HepG2 (cell line): ENCODE measurements around the gene FBRSL1. TPM values are rescaled to one million over a fixed set of nuclear protein-coding genes. Genes with fewer than 3 reads are reported as not detected.

Source experiments
- ATAC-seq: fragments of 200-7000 bp; cut with Tn5 transposase; 3 replicates; pipeline ENCODE4 v1.9.1; 2020; ENCODE audit warnings: mild to moderate bottlenecking, moderate library complexity
- BruUV-seq: library from RNA; stranded (reverse); fragments of 400-500 nt; replicated peaks from 2 replicates; lab custom pipeline; 2021; lab: Mats Ljungman, UMichigan
- CTCF ChIA-PET: fragments of 300-600 bp; formaldehyde crosslinking; extraction: SDS; loops from one replicate; lab custom pipeline; 2021; ENCODE audit warnings: low total read pairs, inconsistent platforms, low intra/inter-chr PET ratio; lab: Yijun Ruan, JAX
- POLR2A ChIA-PET: fragments of 350-600 bp; sonication (Branson Sonifier 250); formaldehyde crosslinking; loops from one replicate; lab custom pipeline; 2020; ENCODE audit warnings: antibody characterized with exemption, inconsistent platforms; lab: Yijun Ruan, JAX
- DNase-seq: peaks from one replicate; pipeline ENCODE4 v3.0.0-alpha.2; 2015; ENCODE audit warnings: low spot score
- FAIRE-seq: peaks from 3 replicates; lab custom pipeline; 2011; peaks lifted over from hg19 to GRCh38; lab: Jason Lieb, UNC
- H2AFZ ChIP-seq: one replicate; pipeline ENCODE4 v1.6.1; 2011; ENCODE audit warnings: low read length, inconsistent platforms
- H3K27ac ChIP-seq: fragments of 300-600 bp; 3 replicates; pipeline ENCODE4 v1.8.0; 2011; ENCODE audit warnings: mixed run types, mild to moderate bottlenecking, mixed read lengths, low read length, inconsistent platforms; ENCODE audit not compliant: insufficient read depth; ENCODE audit errors: extremely low read length
- H3K27me3 ChIP-seq, 2 experiments: fragments of 200-600 bp in 1 of 2; 2 replicates in 1 of 2; 3 replicates in 1 of 2; pipeline versions ENCODE4 v1.6.0 to v1.8.0; 2011; ENCODE audit warnings: low read length in 2 of 2, mild to moderate bottlenecking in 2 of 2, moderate library complexity in 2 of 2, inconsistent platforms in 1 of 2; ENCODE audit not compliant: insufficient read depth in 2 of 2, control insufficient read depth in 1 of 2
- H3K36me3 ChIP-seq, 2 experiments: fragments of 200-600 bp in 1 of 2; replicated peaks in 1 of 2; 2 replicates in 1 of 2; 3 replicates in 1 of 2; pipeline versions ENCODE4 v1.5.1 to v1.8.0; 2011; ENCODE audit warnings: low read length in 2 of 2, inconsistent platforms in 1 of 2; ENCODE audit not compliant: insufficient read depth in 2 of 2, control insufficient read depth in 1 of 2
- H3K4me1 ChIP-seq: 2 replicates; pipeline ENCODE4 v1.5.1; 2012; ENCODE audit warnings: low read length, inconsistent platforms; ENCODE audit not compliant: insufficient read depth
- H3K4me2 ChIP-seq: 2 replicates; pipeline ENCODE4 v1.6.0; 2011; ENCODE audit warnings: low read depth, low read length, inconsistent platforms
- H3K4me3 ChIP-seq, 3 experiments: fragments of 200-600 bp in 1 of 3; sonication (generic), shearing (Covaris generic) in 1 of 3; replicated peaks in 1 of 3; 2 replicates each; pipeline ENCODE4 v1.5.1; 2011 to 2016; ENCODE audit warnings: low read length in 3 of 3, inconsistent platforms in 2 of 3, low read depth in 2 of 3, mild to moderate bottlenecking in 2 of 3, control low read depth in 1 of 3, mixed read lengths in 1 of 3; ENCODE audit not compliant: insufficient read depth in 1 of 3
- H3K79me2 ChIP-seq: one replicate; pipeline ENCODE4 v1.6.1; 2011; ENCODE audit warnings: low read length, inconsistent platforms; ENCODE audit not compliant: insufficient read depth
- H3K9ac ChIP-seq: 2 replicates; pipeline ENCODE4 v1.6.0; 2011; ENCODE audit warnings: mild to moderate bottlenecking, low read depth, low read length, inconsistent platforms; ENCODE audit not compliant: insufficient read depth
- H3K9me3 ChIP-seq: 2 replicates; pipeline ENCODE4 v1.5.1; 2012; ENCODE audit warnings: mild to moderate bottlenecking, low read length
- H4K20me1 ChIP-seq: 2 replicates; pipeline ENCODE4 v1.6.0; 2011; ENCODE audit warnings: inconsistent platforms, mild to moderate bottlenecking, low read length, moderate library complexity; ENCODE audit not compliant: insufficient read depth
- MTF2 ChIP-seq: sonication (generic); formaldehyde crosslinking; IDR thresholded peaks from 2 replicates; pipeline ENCODE4 v1.5.0; 2020; ENCODE audit warnings: missing genetic modification reagents, borderline replicate concordance
- ONECUT2 ChIP-seq: sonication (generic); formaldehyde crosslinking; IDR thresholded peaks from 2 replicates; pipeline ENCODE4 v1.4.0; 2020; ENCODE audit warnings: missing genetic modification reagents
- PHF20 ChIP-seq: sonication (generic); formaldehyde crosslinking; IDR thresholded peaks from 2 replicates; pipeline ENCODE4 v1.5.0; 2020; ENCODE audit warnings: mild to moderate bottlenecking, missing genetic modification reagents
- RBFOX2 ChIP-seq: fragments of 200-400 bp; formaldehyde crosslinking; IDR thresholded peaks from 2 replicates; pipeline ENCODE4 v1.6.1; 2017; ENCODE audit warnings: low read depth, mild to moderate bottlenecking, low read length
- ZNF768 ChIP-seq: sonication (generic); formaldehyde crosslinking; IDR thresholded peaks from 2 replicates; pipeline ENCODE4 v1.4.0; 2020; ENCODE audit warnings: missing genetic modification reagents
- WGBS: methylation state at CpG from one replicate; pipeline ENCODE4 v1.1.6; 2017; ENCODE audit warnings: low lambda C conversion rate; 5-methylcytosine and 5-hydroxymethylcytosine counted together
- in situ Hi-C: cut with HindIII; loops from 2 replicates; pipeline ENCODE4 v1.10.0; 2017; ENCODE audit warnings: low pct_unique_long_range_greater_than_20kb; ENCODE audit not compliant: extremely low pct_ligation_motif_present
- intact Hi-C: fragments of 100-400 bp; cut with micrococcal nuclease; formaldehyde crosslinking; loops from one replicate; pipeline ENCODE4 v1.10.0; 2022; ENCODE audit not compliant: unreplicated experiment
- polyA plus RNA-seq, 8 experiments: library from polyadenylated mRNA; depleted of rRNA in 3 of 8; stranded (reverse) in 7 of 8; unstranded in 1 of 8; fragments of >200 nt; fragmentation: Illumina TruSeq in 4 of 8; extraction: Trizol in 4 of 8; gene quantifications; 2 replicates each; pipeline versions ENCODE4 v1.2.1 to v1.2.3, GENCODE V29; 2011 to 2016; ENCODE audit warnings: low read depth in 4 of 8, missing spikeins in 1 of 8, mixed read lengths in 1 of 8; ENCODE audit not compliant: insufficient read depth in 1 of 8
- total RNA-seq, 5 experiments: library from RNA; depleted of rRNA; stranded (reverse); fragments of >200 nt; fragmentation: Illumina TruSeq; extraction: Trizol; gene quantifications; 2 replicates each; pipeline ENCODE4 v1.2.3, GENCODE V29; 2016; ENCODE audit warnings: low read depth in 1 of 5
- TF ChIP-seq, protein P1 (sequence below): sonication (generic); formaldehyde crosslinking; IDR thresholded peaks from 2 replicates; pipeline ENCODE4 v1.5.0; 2020; ENCODE audit warnings: missing genetic modification reagents
- TF ChIP-seq, protein P2 (sequence below): sonication (generic); formaldehyde crosslinking; IDR thresholded peaks from 2 replicates; pipeline ENCODE4 v1.4.0; 2020; ENCODE audit warnings: mild to moderate bottlenecking, missing genetic modification reagents
- TF ChIP-seq, protein P3 (sequence below): sonication (generic); formaldehyde crosslinking; IDR thresholded peaks from 2 replicates; pipeline ENCODE4 v1.5.1; 2020; ENCODE audit warnings: mild to moderate bottlenecking, missing genetic modification reagents, moderate library complexity

Gene FBRSL1
- total and polyA plus RNA-seq, 2 of the 13 experiments (the other 11 are each of a cell fraction or from before 2014, with no cell fraction given) = 3.6 to 7.9 TPM

DNA sequence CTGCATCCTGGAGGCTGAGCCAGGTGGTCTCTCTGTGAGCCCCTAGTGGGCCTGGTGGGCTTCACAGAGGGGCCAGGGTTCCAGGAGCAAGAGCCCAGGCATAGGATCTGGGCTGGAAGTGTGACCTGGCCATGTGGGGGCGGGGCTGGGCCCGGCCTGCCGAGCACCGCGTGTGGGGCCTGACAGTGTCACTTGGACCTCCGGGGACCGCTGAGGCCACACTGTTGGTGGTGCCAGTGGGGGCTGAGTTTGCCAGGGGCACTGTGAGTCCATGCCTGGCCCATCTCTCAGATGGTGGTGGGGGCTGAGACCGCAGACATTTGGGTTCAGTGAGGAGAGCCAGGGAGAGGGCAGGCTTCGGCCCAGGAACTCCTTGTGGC lies 5.2 kb downstream of the FBRSL1 start:
- Histone ChIP-seq H3K27ac (no peak overlapping the region), H2AFZ (no peak overlapping the region), H3K9me3 (no peaks in the 10 kb centered on the region), H4K20me1 (peaks cover 88% of the 10 kb centered on the region), H3K36me3 (peaks cover 0 to 3% of the 10 kb centered on the region in 2 experiments; a peak in 4 of 5 replicates), H3K4me3 (no peak overlapping the region), H3K9ac (no peak overlapping the region), H3K27me3 (no peaks in the 10 kb centered on the region; a peak in 2 of 5 replicates), H3K4me2 (no peak overlapping the region), H3K79me2 (peaks cover 92% of the 10 kb centered on the region), H3K4me1 (peaks cover 50% of the 10 kb centered on the region)
- in situ Hi-C loops (no loop called here), intact Hi-C loops (no loop called here)
- WGBS = 87% methylated on average over 3 of the region's 9 CpGs
- DNase-seq (no peak), ATAC-seq (no peak), FAIRE-seq (no peak)
- CTCF ChIA-PET = no interaction called here
- POLR2A ChIA-PET = no interaction called here
- BruUV-seq = no TSS peak
- no peak for TF ChIP-seq PHF20 (CRISPR knock-in tag)
- peak; percentile 19; the same call in 1 of the 2 replicates for TF ChIP-seq RBFOX2

DNA sequence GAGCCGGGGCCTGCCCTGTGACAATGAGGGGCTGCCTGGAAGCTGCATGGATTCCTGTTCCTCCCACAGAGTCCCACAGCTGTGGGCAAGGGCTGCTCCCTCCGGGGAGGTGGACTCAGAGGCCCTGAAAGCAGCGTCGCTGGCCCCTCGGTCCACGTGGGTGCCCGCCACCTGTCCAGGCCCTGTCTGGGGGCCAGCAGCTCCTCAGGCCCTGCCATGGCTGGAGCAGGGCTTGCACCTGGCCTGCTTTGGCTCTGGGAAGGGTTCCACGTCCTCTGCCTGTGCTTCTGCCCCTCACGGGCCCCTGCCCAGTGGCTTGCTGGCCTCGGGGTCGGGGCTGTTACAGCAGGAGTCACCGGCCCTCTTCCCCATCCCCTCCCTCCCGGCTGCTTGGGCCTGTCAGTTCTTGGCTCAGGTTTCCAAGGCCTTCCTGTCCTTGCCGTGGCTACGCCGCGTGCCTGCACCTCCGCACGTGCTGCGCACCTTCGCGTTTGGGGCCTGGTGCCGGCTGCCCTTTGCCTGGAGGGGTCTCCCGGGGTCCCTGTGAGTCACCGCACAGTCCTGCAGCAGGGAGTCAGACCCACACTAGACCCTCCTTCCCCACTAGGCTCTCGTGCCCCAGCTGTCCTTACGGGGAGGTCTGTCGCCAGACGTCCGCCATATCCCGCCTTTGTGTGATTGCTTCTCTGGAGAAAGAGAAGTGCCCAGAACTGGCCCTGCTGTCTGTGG lies 5.8 kb downstream of the FBRSL1 start:
- POLR2A ChIA-PET = no interaction called here
- H3K36me3 ChIP-seq = peaks cover 0 to 3% of the 10 kb centered on the region in 2 experiments; a peak in 4 of 5 replicates
- no peaks in the 10 kb centered on the region; a peak in 2 of 5 replicates for H3K27me3 ChIP-seq
- peaks cover 57% of the 10 kb centered on the region for H3K4me1 ChIP-seq
- H3K27ac ChIP-seq = no peak overlapping the region
- in situ Hi-C loops (no loop called here), intact Hi-C loops (no loop called here)
- no peak overlapping the region for H3K4me3 ChIP-seq
- BruUV-seq = no TSS peak
- no peak overlapping the region for H3K9ac ChIP-seq
- no peak for DNase-seq
- H4K20me1 ChIP-seq = peaks cover 93% of the 10 kb centered on the region
- peaks cover 97% of the 10 kb centered on the region for H3K79me2 ChIP-seq
- H2AFZ ChIP-seq = no peak overlapping the region
- WGBS = 95% methylated on average over 20 of the region's 31 CpGs
- ATAC-seq = no peak
- CTCF ChIA-PET = no interaction called here
- no peak for FAIRE-seq
- H3K9me3 ChIP-seq = no peaks in the 10 kb centered on the region
- H3K4me2 ChIP-seq = no peak overlapping the region
- TF ChIP-seq, protein P1, sequence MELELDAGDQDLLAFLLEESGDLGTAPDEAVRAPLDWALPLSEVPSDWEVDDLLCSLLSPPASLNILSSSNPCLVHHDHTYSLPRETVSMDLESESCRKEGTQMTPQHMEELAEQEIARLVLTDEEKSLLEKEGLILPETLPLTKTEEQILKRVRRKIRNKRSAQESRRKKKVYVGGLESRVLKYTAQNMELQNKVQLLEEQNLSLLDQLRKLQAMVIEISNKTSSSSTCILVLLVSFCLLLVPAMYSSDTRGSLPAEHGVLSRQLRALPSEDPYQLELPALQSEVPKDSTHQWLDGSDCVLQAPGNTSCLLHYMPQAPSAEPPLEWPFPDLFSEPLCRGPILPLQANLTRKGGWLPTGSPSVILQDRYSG (CRISPR knock-in tag) = no peak
- no peak for TF ChIP-seq ONECUT2 (CRISPR knock-in tag)
- TF ChIP-seq, protein P2, sequence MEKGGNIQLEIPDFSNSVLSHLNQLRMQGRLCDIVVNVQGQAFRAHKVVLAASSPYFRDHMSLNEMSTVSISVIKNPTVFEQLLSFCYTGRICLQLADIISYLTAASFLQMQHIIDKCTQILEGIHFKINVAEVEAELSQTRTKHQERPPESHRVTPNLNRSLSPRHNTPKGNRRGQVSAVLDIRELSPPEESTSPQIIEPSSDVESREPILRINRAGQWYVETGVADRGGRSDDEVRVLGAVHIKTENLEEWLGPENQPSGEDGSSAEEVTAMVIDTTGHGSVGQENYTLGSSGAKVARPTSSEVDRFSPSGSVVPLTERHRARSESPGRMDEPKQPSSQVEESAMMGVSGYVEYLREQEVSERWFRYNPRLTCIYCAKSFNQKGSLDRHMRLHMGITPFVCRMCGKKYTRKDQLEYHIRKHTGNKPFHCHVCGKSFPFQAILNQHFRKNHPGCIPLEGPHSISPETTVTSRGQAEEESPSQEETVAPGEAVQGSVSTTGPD = no peak
- no peak for TF ChIP-seq MTF2 (CRISPR knock-in tag)
- TF ChIP-seq, protein P3, sequence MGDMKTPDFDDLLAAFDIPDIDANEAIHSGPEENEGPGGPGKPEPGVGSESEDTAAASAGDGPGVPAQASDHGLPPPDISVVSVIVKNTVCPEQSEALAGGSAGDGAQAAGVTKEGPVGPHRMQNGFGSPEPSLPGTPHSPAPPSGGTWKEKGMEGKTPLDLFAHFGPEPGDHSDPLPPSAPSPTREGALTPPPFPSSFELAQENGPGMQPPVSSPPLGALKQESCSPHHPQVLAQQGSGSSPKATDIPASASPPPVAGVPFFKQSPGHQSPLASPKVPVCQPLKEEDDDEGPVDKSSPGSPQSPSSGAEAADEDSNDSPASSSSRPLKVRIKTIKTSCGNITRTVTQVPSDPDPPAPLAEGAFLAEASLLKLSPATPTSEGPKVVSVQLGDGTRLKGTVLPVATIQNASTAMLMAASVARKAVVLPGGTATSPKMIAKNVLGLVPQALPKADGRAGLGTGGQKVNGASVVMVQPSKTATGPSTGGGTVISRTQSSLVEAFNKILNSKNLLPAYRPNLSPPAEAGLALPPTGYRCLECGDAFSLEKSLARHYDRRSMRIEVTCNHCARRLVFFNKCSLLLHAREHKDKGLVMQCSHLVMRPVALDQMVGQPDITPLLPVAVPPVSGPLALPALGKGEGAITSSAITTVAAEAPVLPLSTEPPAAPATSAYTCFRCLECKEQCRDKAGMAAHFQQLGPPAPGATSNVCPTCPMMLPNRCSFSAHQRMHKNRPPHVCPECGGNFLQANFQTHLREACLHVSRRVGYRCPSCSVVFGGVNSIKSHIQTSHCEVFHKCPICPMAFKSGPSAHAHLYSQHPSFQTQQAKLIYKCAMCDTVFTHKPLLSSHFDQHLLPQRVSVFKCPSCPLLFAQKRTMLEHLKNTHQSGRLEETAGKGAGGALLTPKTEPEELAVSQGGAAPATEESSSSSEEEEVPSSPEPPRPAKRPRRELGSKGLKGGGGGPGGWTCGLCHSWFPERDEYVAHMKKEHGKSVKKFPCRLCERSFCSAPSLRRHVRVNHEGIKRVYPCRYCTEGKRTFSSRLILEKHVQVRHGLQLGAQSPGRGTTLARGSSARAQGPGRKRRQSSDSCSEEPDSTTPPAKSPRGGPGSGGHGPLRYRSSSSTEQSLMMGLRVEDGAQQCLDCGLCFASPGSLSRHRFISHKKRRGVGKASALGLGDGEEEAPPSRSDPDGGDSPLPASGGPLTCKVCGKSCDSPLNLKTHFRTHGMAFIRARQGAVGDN (CRISPR knock-in tag) = 0 out of 2 replicates have a peak, but pooled peaks have one; percentile 20
- TF ChIP-seq ZNF768 (CRISPR knock-in tag) = 0 out of 2 replicates have a peak, but pooled peaks have one; percentile 3
